H1 (cell line): ENCODE results near the gene MPP2. TPM values are rescaled to one million over a fixed set of nuclear protein-coding genes. Genes with fewer than 3 reads are reported as not detected.

Experiments used
- CTCF ChIA-PET: fragments of 300-600 bp; sonication (Branson Sonifier 250); formaldehyde crosslinking; loops from one replicate; lab custom pipeline; 2021; ENCODE audit not compliant: partially characterized antibody; lab: Charles Lee
- POLR2A ChIA-PET: fragments of 300-600 bp; sonication (Branson Sonifier 250); formaldehyde crosslinking; loops from one replicate; lab custom pipeline; 2021; ENCODE audit warnings: inconsistent platforms; ENCODE audit not compliant: partially characterized antibody; lab: Charles Lee
- DNase-seq, 2 experiments: peaks; one replicate each; pipeline versions ENCODE4 v3.0.0 to v3.0.0-alpha.2; 2010 to 2022; ENCODE audit warnings: low spot score in 2 of 2, low read depth in 1 of 2, mixed read lengths in 1 of 2
- FAIRE-seq: peaks from 2 replicates; lab custom pipeline; 2011; peaks lifted over from hg19 to GRCh38; lab: Jason Lieb, UNC
- H2AFZ ChIP-seq: 2 replicates; pipeline ENCODE4 v1.8.1; 2012; ENCODE audit warnings: low read length, inconsistent platforms
- H2AK5ac ChIP-seq: 2 replicates; pipeline ENCODE4 v1.6.1; 2013; ENCODE audit warnings: low read depth, low read length
- H2BK120ac ChIP-seq: replicated peaks from 2 replicates; pipeline ENCODE3; 2013; ENCODE audit warnings: low read depth, low read length, inconsistent platforms
- H2BK12ac ChIP-seq: 2 replicates; pipeline ENCODE4 v1.6.1; 2013; ENCODE audit warnings: low read depth, low read length
- H2BK15ac ChIP-seq: 2 replicates; pipeline ENCODE4 v1.6.1; 2013; ENCODE audit warnings: low read length
- H2BK20ac ChIP-seq: 2 replicates; pipeline ENCODE4 v1.6.1; 2013; ENCODE audit warnings: low read length
- H2BK5ac ChIP-seq: 2 replicates; pipeline ENCODE4 v1.6.1; 2013; ENCODE audit warnings: low read depth, low read length
- H3K14ac ChIP-seq: 2 replicates; pipeline ENCODE4 v1.6.1; 2013; ENCODE audit warnings: inconsistent platforms; ENCODE audit not compliant: insufficient read length
- H3K18ac ChIP-seq: 2 replicates; pipeline ENCODE4 v1.6.1; 2013; ENCODE audit warnings: low read length; ENCODE audit errors: extremely low read depth
- H3K23ac ChIP-seq: 2 replicates; pipeline ENCODE4 v1.6.1; 2013; ENCODE audit warnings: inconsistent platforms; ENCODE audit not compliant: insufficient read length
- H3K23me2 ChIP-seq: 2 replicates; pipeline ENCODE4 v1.6.1; 2013; ENCODE audit warnings: low read depth, low read length
- H3K27ac ChIP-seq: 2 replicates; pipeline ENCODE4 v1.6.1; 2011; ENCODE audit warnings: low read depth, low read length, inconsistent platforms
- H3K27me3 ChIP-seq, 4 experiments: replicated peaks in 1 of 4; 1 replicate in 1 of 4; 2 replicates in 3 of 4; pipeline versions ENCODE4 v1.6.1 to v1.8.1; 2011 to 2013; ENCODE audit warnings: low read length in 3 of 4, mild to moderate bottlenecking in 3 of 4, inconsistent platforms in 2 of 4, mixed read lengths in 2 of 4, moderate library complexity in 1 of 4; ENCODE audit not compliant: control insufficient read depth in 3 of 4, insufficient read depth in 3 of 4; ENCODE audit errors: extremely low read depth in 1 of 4
- H3K36me3 ChIP-seq, 4 experiments: 2 replicates each; pipeline versions ENCODE4 v1.6.1 to v1.8.1; 2011 to 2013; ENCODE audit warnings: mild to moderate bottlenecking in 4 of 4, low read length in 3 of 4, moderate library complexity in 2 of 4, control low read depth in 1 of 4, inconsistent platforms in 1 of 4; ENCODE audit not compliant: insufficient read depth in 4 of 4, control insufficient read depth in 2 of 4
- H3K4ac ChIP-seq: replicated peaks from 2 replicates; pipeline ENCODE3; 2013; ENCODE audit warnings: low read length, low read depth, mixed read lengths, inconsistent platforms; ENCODE audit not compliant: insufficient read length
- H3K4me1 ChIP-seq, 4 experiments: replicated peaks in 1 of 4; 1 replicate in 1 of 4; 2 replicates in 3 of 4; pipeline versions ENCODE4 v1.6.1 to v1.8.1; 2011 to 2013; ENCODE audit warnings: low read length in 3 of 4, inconsistent platforms in 2 of 4, mixed read lengths in 1 of 4; ENCODE audit not compliant: insufficient read depth in 4 of 4, control insufficient read depth in 3 of 4
- H3K4me2 ChIP-seq, 2 experiments: 2 replicates each; pipeline versions ENCODE4 v1.6.1 to v1.8.1; 2011 to 2013; ENCODE audit warnings: low read depth in 2 of 2, low read length in 2 of 2, control low read depth in 1 of 2, inconsistent platforms in 1 of 2, mild to moderate bottlenecking in 1 of 2; ENCODE audit not compliant: insufficient read depth in 1 of 2
- H3K4me3 ChIP-seq, 4 experiments: fragments of 200-600, 300-600 bp in 1 of 4; sonication (generic), shearing (Covaris generic), sonication (Bioruptor Twin) in 1 of 4; 2 replicates each; pipeline versions ENCODE4 v1.5.1 to v1.8.1; 2011 to 2016; ENCODE audit warnings: low read length in 4 of 4, low read depth in 3 of 4, control low read depth in 2 of 4, inconsistent platforms in 2 of 4, mild to moderate bottlenecking in 2 of 4, mixed read lengths in 1 of 4, moderate library complexity in 1 of 4; ENCODE audit not compliant: insufficient read depth in 2 of 4; ENCODE audit errors: extremely low read depth in 1 of 4
- H3K56ac ChIP-seq: replicated peaks from 2 replicates; pipeline ENCODE3; 2013; ENCODE audit warnings: low read depth, mild to moderate bottlenecking, mixed read lengths, low read length, inconsistent platforms; ENCODE audit not compliant: insufficient read length
- H3K79me1 ChIP-seq: 2 replicates; pipeline ENCODE4 v1.6.1; 2013; ENCODE audit warnings: low read depth, low read length, control low read depth
- H3K79me2 ChIP-seq, 2 experiments: 2 replicates each; pipeline versions ENCODE4 v1.6.1 to v1.8.1; 2012 to 2013; ENCODE audit warnings: low read length in 2 of 2, mild to moderate bottlenecking in 2 of 2, inconsistent platforms in 1 of 2; ENCODE audit not compliant: insufficient read depth in 2 of 2, control insufficient read depth in 1 of 2
- H3K9ac ChIP-seq, 4 experiments: replicated peaks in 1 of 4; 1 replicate in 1 of 4; 2 replicates in 3 of 4; pipeline versions ENCODE4 v1.6.1 to v1.8.1; 2011 to 2013; ENCODE audit warnings: low read depth in 3 of 4, low read length in 3 of 4, control low read depth in 2 of 4, mild to moderate bottlenecking in 2 of 4, moderate library complexity in 2 of 4, inconsistent platforms in 1 of 4; ENCODE audit errors: extremely low read depth in 1 of 4
- H3K9me3 ChIP-seq, 2 experiments: 2 replicates each; pipeline versions ENCODE4 v1.6.1 to v1.8.1; 2012 to 2013; ENCODE audit warnings: mild to moderate bottlenecking in 2 of 2, moderate library complexity in 2 of 2, control low read depth in 1 of 2, inconsistent platforms in 1 of 2, low read depth in 1 of 2, low read length in 1 of 2, mixed read lengths in 1 of 2; ENCODE audit not compliant: insufficient read depth in 2 of 2
- H4K20me1 ChIP-seq, 2 experiments: replicated peaks in 1 of 2; 2 replicates each; pipeline versions ENCODE3 to v1.8.1; 2011 to 2013; ENCODE audit warnings: inconsistent platforms in 2 of 2, low read length in 2 of 2, mild to moderate bottlenecking in 1 of 2; ENCODE audit not compliant: insufficient read depth in 2 of 2, control insufficient read depth in 1 of 2
- H4K5ac ChIP-seq: 2 replicates; pipeline ENCODE4 v1.6.1; 2013; ENCODE audit warnings: low read length, low read depth, mixed read lengths, inconsistent platforms; ENCODE audit not compliant: insufficient read length
- H4K8ac ChIP-seq: 2 replicates; pipeline ENCODE4 v1.8.0; 2013; ENCODE audit warnings: mild to moderate bottlenecking, moderate library complexity, low read length, inconsistent platforms; ENCODE audit not compliant: insufficient read depth; ENCODE audit errors: extremely low read depth
- H4K91ac ChIP-seq: replicated peaks from 2 replicates; pipeline ENCODE3; 2013; ENCODE audit warnings: low read length, mixed read lengths, inconsistent platforms; ENCODE audit not compliant: insufficient read length
- BCL11A ChIP-seq, 2 experiments: IDR thresholded peaks; one replicate each; pipeline ENCODE4 v1.6.1; 2011; ENCODE audit warnings: low read depth in 2 of 2, low read length in 2 of 2, mild to moderate bottlenecking in 2 of 2
- EGR1 ChIP-seq: IDR thresholded peaks from 2 replicates; pipeline ENCODE4 v1.6.1; 2011; ENCODE audit warnings: low read depth, low read length, borderline replicate concordance
- HDAC2 ChIP-seq, 2 experiments: fragments of 300-600 bp in 1 of 2; sonication (generic) in 1 of 2; IDR thresholded peaks; 2 replicates each; pipeline ENCODE4 v1.6.1; 2011 to 2012; ENCODE audit warnings: low read depth in 2 of 2, low read length in 2 of 2, mild to moderate bottlenecking in 2 of 2, moderate library complexity in 2 of 2, borderline replicate concordance in 1 of 2, inconsistent platforms in 1 of 2
- NRF1 ChIP-seq: IDR thresholded peaks from 2 replicates; pipeline ENCODE4 v1.6.1; 2011; ENCODE audit warnings: mild to moderate bottlenecking, low read depth, low read length, improper control_type of control experiment
- PHF8 ChIP-seq: fragments of 200-600 bp; sonication (generic); conservative IDR thresholded peaks from 2 replicates; pipeline ENCODE4 v1.7.1; 2012; ENCODE audit warnings: low read depth, mild to moderate bottlenecking, inconsistent platforms, low read length, moderate library complexity
- POLR2A ChIP-seq, 2 experiments: IDR thresholded peaks; 1 replicate in 1 of 2; 2 replicates in 1 of 2; pipeline ENCODE4 v1.6.1; 2011; ENCODE audit warnings: low read depth in 2 of 2, low read length in 2 of 2, mild to moderate bottlenecking in 2 of 2; ENCODE audit errors: control extremely low read depth in 1 of 2
- POU5F1 ChIP-seq: IDR thresholded peaks from 2 replicates; pipeline ENCODE4 v1.6.1; 2011; ENCODE audit warnings: low read depth, mild to moderate bottlenecking, low read length, moderate library complexity
- RAD21 ChIP-seq, 2 experiments: IDR thresholded peaks in 1 of 2; conservative IDR thresholded peaks in 1 of 2; 2 replicates each; pipeline ENCODE4 v1.6.1; 2011; ENCODE audit warnings: low read depth in 2 of 2, low read length in 2 of 2, improper control_type of control experiment in 1 of 2, inconsistent platforms in 1 of 2, mild to moderate bottlenecking in 1 of 2, moderate library complexity in 1 of 2
- SIX5 ChIP-seq: IDR thresholded peaks from 2 replicates; pipeline ENCODE4 v1.6.1; 2011; ENCODE audit warnings: mild to moderate bottlenecking, low read depth, low read length
- SUZ12 ChIP-seq: fragments of 200-600 bp; sonication (generic); IDR thresholded peaks from 2 replicates; pipeline ENCODE4 v1.6.1; 2012; ENCODE audit warnings: mild to moderate bottlenecking, inconsistent platforms, low read length, moderate library complexity, mixed read lengths
- TCF12 ChIP-seq: IDR thresholded peaks from 2 replicates; pipeline ENCODE4 v1.6.1; 2011; ENCODE audit warnings: low read depth, mild to moderate bottlenecking, low read length
- TEAD4 ChIP-seq: IDR thresholded peaks from 2 replicates; pipeline ENCODE4 v1.6.1; 2012; ENCODE audit warnings: low read depth, low read length, inconsistent platforms, mixed read lengths
- WGBS, 2 experiments: shearing (Covaris generic) in 1 of 2; methylation state at CpG; one replicate each; pipeline versions ENCODE4 v1.1.6 to v1.1.7; 2013 to 2015; ENCODE audit warnings: low lambda C conversion rate in 2 of 2, mixed read lengths in 2 of 2, inconsistent platforms in 1 of 2, low coverage in 1 of 2, missing lambda C conversion rate in 1 of 2; ENCODE audit not compliant: insufficient replicate concordance in 2 of 2, insufficient coverage in 1 of 2, insufficient read length in 1 of 2; ENCODE audit errors: extremely low coverage in 1 of 2, missing lambda C conversion rate in 1 of 2; 5-methylcytosine and 5-hydroxymethylcytosine counted together
- polyA plus RNA-seq, 7 experiments: library from polyadenylated mRNA; depleted of rRNA in 3 of 7; stranded (reverse) in 5 of 7; unstranded in 2 of 7; fragments of >200 nt in 5 of 7; fragments of 200-250 nt in 2 of 7; gene quantifications; 1 replicate in 5 of 7; 2 replicates in 1 of 7; 4 replicates in 1 of 7; pipeline versions ENCODE4 v1.2.1 to v1.2.3, GENCODE V29; 2011 to 2013; ENCODE audit warnings: missing spikeins in 2 of 7, mixed read lengths in 2 of 7
- total RNA-seq: library from RNA; stranded (reverse); fragmentation: NEBNext Ultra II Directional; extraction: Animal tissue kit (Norgen Biotek cat#: 25700); gene quantifications from 2 replicates; pipeline ENCODE4 v1.2.1, GENCODE V29; 2021
- TF ChIP-seq, protein P1 (sequence below): IDR thresholded peaks from 2 replicates; pipeline ENCODE4 v1.6.1; 2012; ENCODE audit warnings: inconsistent platforms

MPP2 gene
- total and polyA plus RNA-seq, 2 of the 8 experiments (the other 6 are each of a cell fraction or from before 2014, with no cell fraction given), result 30.9 to 34.1 TPM

DNA sequence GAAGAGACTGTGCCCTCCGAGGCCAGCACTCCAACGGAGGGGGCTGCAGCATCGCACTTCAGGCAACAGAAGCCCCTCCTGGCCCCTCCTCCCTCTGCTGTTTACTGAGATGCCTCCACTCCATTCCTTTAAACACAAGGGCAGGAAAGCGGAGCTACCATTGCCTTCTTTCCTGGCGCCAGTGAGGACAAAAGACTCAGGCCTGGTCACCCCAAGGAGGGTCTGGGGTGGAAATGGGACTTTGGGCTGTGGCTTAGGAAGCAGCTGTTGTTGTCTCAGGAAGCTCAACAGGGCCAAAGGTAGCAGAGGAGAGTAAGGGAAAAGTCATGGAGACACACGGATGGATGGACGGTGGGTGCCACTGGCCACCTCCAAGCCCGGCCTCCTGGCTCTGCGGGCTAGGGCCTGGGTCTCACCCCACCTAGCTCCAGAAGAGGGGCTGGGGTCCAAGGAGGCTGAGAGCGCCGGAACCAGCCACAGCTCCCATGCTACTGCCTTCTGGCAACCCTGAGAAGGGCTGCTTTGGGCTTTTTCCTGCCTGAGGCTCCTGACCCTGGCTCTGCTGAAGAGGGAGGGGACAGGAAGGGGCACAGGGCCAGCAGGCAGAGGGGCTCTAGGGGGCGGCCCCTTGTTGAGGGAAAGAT lies 49.3 kb downstream of the MPP2 start:
- Histone ChIP-seq H3K27me3 (no peaks in the 10 kb centered on the region), H2BK12ac (no peak overlapping the region), H3K4me1 (peaks cover 0 to 4% (median under 1%) of the 10 kb centered on the region in 4 experiments; a peak in 3 of 7 replicates), H3K27ac (no peak overlapping the region), H3K18ac (no peak overlapping the region), H3K79me1 (no peaks in the 10 kb centered on the region), H2BK15ac (no peak overlapping the region), H3K9ac (no peak overlapping the region), H4K5ac (no peak overlapping the region), H3K79me2 (no peaks in the 10 kb centered on the region), H2BK5ac (no peak overlapping the region), H4K20me1 (no peaks in the 10 kb centered on the region), H2BK120ac (no peak overlapping the region), H3K23me2 (no peaks in the 10 kb centered on the region), H3K4me2 (no peak overlapping the region), H2AFZ (no peak overlapping the region), H3K36me3 (no peaks in the 10 kb centered on the region), H4K8ac (no peak overlapping the region), H4K91ac (no peak overlapping the region), H3K4me3 (no peak overlapping the region), H3K4ac (no peak overlapping the region), H3K14ac (no peak overlapping the region), H3K56ac (no peak overlapping the region), H3K23ac (no peak overlapping the region), H2BK20ac (no peak overlapping the region), H2AK5ac (no peak overlapping the region), H3K9me3 (no peaks in the 10 kb centered on the region)
- POLR2A ChIA-PET, result no interaction called here
- DNase-seq (no peak), FAIRE-seq (no peak)
- WGBS, 2 experiments, result 69% methylated on average over 11 of the region's 12 CpGs; no CpG with 5 or more reads in 1 of the 2 experiments
- CTCF ChIA-PET, result interaction anchor here (0.7 to 6.0 kb wide), 8 partner anchors 11 to 70 kb away, joined by 3 to 30 read pairs (median 12); partner anchors contain the start of gene CD300LG
- no peak for TF ChIP-seq TEAD4
- no peak for TF ChIP-seq HDAC2 (IDR thresholded peaks at IDR 0.05; ENCODE audit: borderline replicate concordance in 1 of 2, low read depth in 2 of 2, low read length in 2 of 2)
- no peak for TF ChIP-seq SIX5
- TF ChIP-seq TCF12, result no peak
- TF ChIP-seq, protein P1, sequence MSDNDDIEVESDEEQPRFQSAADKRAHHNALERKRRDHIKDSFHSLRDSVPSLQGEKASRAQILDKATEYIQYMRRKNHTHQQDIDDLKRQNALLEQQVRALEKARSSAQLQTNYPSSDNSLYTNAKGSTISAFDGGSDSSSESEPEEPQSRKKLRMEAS, result no peak
- no peak for TF ChIP-seq RAD21 (IDR thresholded peaks at IDR 0.05 in 1 of 2, conservative IDR thresholded peaks at IDR 0.05 in 1 of 2; ENCODE audit: low read depth in 2 of 2, low read length in 2 of 2)
- TF ChIP-seq EGR1, result no peak
- no peak for TF ChIP-seq NRF1
- TF ChIP-seq POLR2A (IDR thresholded peaks at IDR 0.05; ENCODE audit: control extremely low read depth in 1 of 2, low read depth in 2 of 2, low read length in 2 of 2), result no peak
- TF ChIP-seq SUZ12, result no peak
- no peak for TF ChIP-seq POU5F1
- TF ChIP-seq BCL11A (IDR thresholded peaks at IDR 0.05; ENCODE audit: low read depth in 2 of 2, low read length in 2 of 2), result no peak
- TF ChIP-seq PHF8, result no peak
